HG03108 (cell line): ENCODE measurements around the gene MITF.

Experiments used
- ATAC-seq: cut with Tn5 transposase; IDR thresholded peaks from one replicate; pipeline ENCODE4 v1.9.1; 2021; ENCODE audit warnings: moderate library complexity; ENCODE audit not compliant: unreplicated experiment

The MITF gene

GRCh38 chr3:69828817-69829216, 89.6 kb downstream of the MITF start:
- ATAC-seq: no peak

- ATAC-seq: no peak
These were observed 90.9 kb downstream of the MITF start for GRCh38 chr3:69830147-69830546.

- ATAC-seq: no peak
These were observed 92.5 kb downstream of the MITF start for GRCh38 chr3:69831737-69832136.

GRCh38 chr3:69833591-69833990, 94.3 kb downstream of the MITF start:
- no peak for ATAC-seq

GRCh38 chr3:69838217-69838616, 99.0 kb downstream of the MITF start:
- ATAC-seq: no peak

- no peak for ATAC-seq
These were observed 99.6 kb downstream of the MITF start for GRCh38 chr3:69838696-69839515.

GRCh38 chr3:69842351-69842750, 103.1 kb downstream of the MITF start:
- no peak for ATAC-seq

- ATAC-seq: no peak
These were observed 103.5 kb downstream of the MITF start for GRCh38 chr3:69842789-69843188.

- no peak for ATAC-seq
These were observed 105.4 kb downstream of the MITF start for GRCh38 chr3:69844706-69845105.

GRCh38 chr3:69847303-69847702, 108.0 kb downstream of the MITF start:
- no peak for ATAC-seq

- ATAC-seq: no peak
These were observed 108.8 kb downstream of the MITF start for GRCh38 chr3:69848113-69848512.

- no peak for ATAC-seq
These were observed 111.6 kb downstream of the MITF start for GRCh38 chr3:69850849-69851248.

GRCh38 chr3:69853027-69853426, 113.8 kb downstream of the MITF start:
- ATAC-seq: no peak

GRCh38 chr3:69855436-69856162, 116.3 kb downstream of the MITF start:
- no peak for ATAC-seq

- no peak for ATAC-seq
These were observed 117.9 kb downstream of the MITF start for GRCh38 chr3:69856965-69857705.

GRCh38 chr3:69861556-69861955, 122.3 kb downstream of the MITF start:
- ATAC-seq: no peak

GRCh38 chr3:69864141-69864540, 124.9 kb downstream of the MITF start:
- no peak for ATAC-seq

- ATAC-seq: no peak
These were observed 125.5 kb downstream of the MITF start for GRCh38 chr3:69864766-69865165.

GRCh38 chr3:69865925-69866679, 126.8 kb downstream of the MITF start:
- no peak for ATAC-seq

- ATAC-seq: no peak
These were observed 127.9 kb downstream of the MITF start for GRCh38 chr3:69866988-69867720.
